GM23338 (cell line): ENCODE results near the gene PPP4R2.

Source experiments
- CREB1 ChIP-seq: fragments of 250-450 bp; sonication (Bioruptor Pico); IDR thresholded peaks from 2 replicates; pipeline ENCODE4 v1.5.0; 2020; ENCODE audit warnings: low read depth, mild to moderate bottlenecking, moderate library complexity
- CTCF ChIP-seq, 2 experiments: fragments of 200-600 bp in 1 of 2; sonication (generic) in 1 of 2; conservative IDR thresholded peaks; 2 replicates each; pipeline versions ENCODE4 v1.5.1 to v1.6.1; 2016 to 2017; ENCODE audit warnings: antibody characterized with exemption in 2 of 2, low read depth in 2 of 2, mild to moderate bottlenecking in 2 of 2, moderate library complexity in 1 of 2
- ETS1 ChIP-seq: IDR thresholded peaks from 2 replicates; pipeline ENCODE4 v1.6.1; 2016; ENCODE audit warnings: antibody characterized with exemption
- EZH2 ChIP-seq: fragments of 200-600 bp; sonication (generic); IDR thresholded peaks from one replicate; pipeline ENCODE4 v1.8.0; 2017; ENCODE audit warnings: antibody characterized with exemption, mild to moderate bottlenecking, low read depth; ENCODE audit not compliant: unreplicated experiment
- EZH2phosphoT487 ChIP-seq: fragments of 200-600 bp; sonication (generic); IDR thresholded peaks from one replicate; pipeline ENCODE4 v1.8.1; 2018; ENCODE audit warnings: antibody characterized with exemption; ENCODE audit not compliant: unreplicated experiment
- JUNB ChIP-seq: IDR thresholded peaks from one replicate; pipeline ENCODE4 v1.6.1; 2016; ENCODE audit warnings: antibody characterized with exemption; ENCODE audit not compliant: unreplicated experiment
- NANOG ChIP-seq: IDR thresholded peaks from 2 replicates; pipeline ENCODE4 v1.6.1; 2016; ENCODE audit warnings: antibody characterized with exemption, borderline replicate concordance
- POLR2AphosphoS5 ChIP-seq: IDR thresholded peaks from 2 replicates; pipeline ENCODE4 v1.6.1; 2016; ENCODE audit warnings: antibody characterized with exemption, low read depth
- STAT1 ChIP-seq: IDR thresholded peaks from one replicate; pipeline ENCODE4 v1.6.1; 2016; ENCODE audit warnings: antibody characterized with exemption; ENCODE audit not compliant: unreplicated experiment
- ZNF114 ChIP-seq: fragments of 250-450 bp; sonication (Bioruptor Pico); IDR thresholded peaks from 2 replicates; pipeline ENCODE4 v1.5.0; 2020; ENCODE audit warnings: mild to moderate bottlenecking, moderate library complexity
- ZNF331 ChIP-seq: fragments of 250-450 bp; sonication (Bioruptor Pico); IDR thresholded peaks from 2 replicates; pipeline ENCODE4 v1.5.0; 2020; ENCODE audit warnings: low read depth, mild to moderate bottlenecking, moderate library complexity
- ZNF462 ChIP-seq: fragments of 250-450 bp; sonication (Bioruptor Pico); IDR thresholded peaks from 2 replicates; pipeline ENCODE4 v1.5.0; 2020; ENCODE audit warnings: mild to moderate bottlenecking, moderate library complexity
- TF ChIP-seq, protein P1 (sequence below): IDR thresholded peaks from one replicate; pipeline ENCODE4 v1.6.1; 2018; ENCODE audit warnings: antibody characterized with exemption; ENCODE audit not compliant: unreplicated experiment

GRCh38 chr3:72973031-72973723 is 23.4 kb upstream of the PPP4R2 start:
- TF ChIP-seq POLR2AphosphoS5 (no peak), CTCF (conservative IDR thresholded peaks at IDR 0.05; ENCODE audit: low read depth in 2 of 2) (no peak), EZH2 (no peak), CREB1 (CRISPR knock-in tag) (no peak), ZNF114 (CRISPR knock-in tag) (no peak), EZH2phosphoT487 (no peak), NANOG (no peak), JUNB (no peak), ETS1 (no peak), ZNF462 (no peak), STAT1 (no peak), ZNF331 (CRISPR knock-in tag) (no peak)
- TF ChIP-seq, protein P1, sequence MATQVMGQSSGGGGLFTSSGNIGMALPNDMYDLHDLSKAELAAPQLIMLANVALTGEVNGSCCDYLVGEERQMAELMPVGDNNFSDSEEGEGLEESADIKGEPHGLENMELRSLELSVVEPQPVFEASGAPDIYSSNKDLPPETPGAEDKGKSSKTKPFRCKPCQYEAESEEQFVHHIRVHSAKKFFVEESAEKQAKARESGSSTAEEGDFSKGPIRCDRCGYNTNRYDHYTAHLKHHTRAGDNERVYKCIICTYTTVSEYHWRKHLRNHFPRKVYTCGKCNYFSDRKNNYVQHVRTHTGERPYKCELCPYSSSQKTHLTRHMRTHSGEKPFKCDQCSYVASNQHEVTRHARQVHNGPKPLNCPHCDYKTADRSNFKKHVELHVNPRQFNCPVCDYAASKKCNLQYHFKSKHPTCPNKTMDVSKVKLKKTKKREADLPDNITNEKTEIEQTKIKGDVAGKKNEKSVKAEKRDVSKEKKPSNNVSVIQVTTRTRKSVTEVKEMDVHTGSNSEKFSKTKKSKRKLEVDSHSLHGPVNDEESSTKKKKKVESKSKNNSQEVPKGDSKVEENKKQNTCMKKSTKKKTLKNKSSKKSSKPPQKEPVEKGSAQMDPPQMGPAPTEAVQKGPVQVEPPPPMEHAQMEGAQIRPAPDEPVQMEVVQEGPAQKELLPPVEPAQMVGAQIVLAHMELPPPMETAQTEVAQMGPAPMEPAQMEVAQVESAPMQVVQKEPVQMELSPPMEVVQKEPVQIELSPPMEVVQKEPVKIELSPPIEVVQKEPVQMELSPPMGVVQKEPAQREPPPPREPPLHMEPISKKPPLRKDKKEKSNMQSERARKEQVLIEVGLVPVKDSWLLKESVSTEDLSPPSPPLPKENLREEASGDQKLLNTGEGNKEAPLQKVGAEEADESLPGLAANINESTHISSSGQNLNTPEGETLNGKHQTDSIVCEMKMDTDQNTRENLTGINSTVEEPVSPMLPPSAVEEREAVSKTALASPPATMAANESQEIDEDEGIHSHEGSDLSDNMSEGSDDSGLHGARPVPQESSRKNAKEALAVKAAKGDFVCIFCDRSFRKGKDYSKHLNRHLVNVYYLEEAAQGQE = no peak
